GM13976 (cell line): Measurements from ENCODE around the gene GNA12.

Source experiments
- DNase-seq: peaks from one replicate; pipeline ENCODE4 v3.0.0; 2012; ENCODE audit warnings: low spot score
- in situ Hi-C: fragments of 300-500 bp; cut with MboI; formaldehyde crosslinking; loops from one replicate; pipeline ENCODE4 v1.12.0; 2022; ENCODE audit warnings: low sequenced_read_pairs, mixed read lengths, inconsistent platforms; ENCODE audit not compliant: unreplicated experiment
- TF ChIP-seq, protein P1 (sequence below): IDR thresholded peaks from 2 replicates; pipeline ENCODE4 v1.5.1; 2012; ENCODE audit warnings: borderline replicate concordance, mild to moderate bottlenecking; ENCODE audit not compliant: insufficient read depth; ENCODE audit errors: extremely low read depth, missing control alignments, control extremely low read depth

Gene GNA12

DNA sequence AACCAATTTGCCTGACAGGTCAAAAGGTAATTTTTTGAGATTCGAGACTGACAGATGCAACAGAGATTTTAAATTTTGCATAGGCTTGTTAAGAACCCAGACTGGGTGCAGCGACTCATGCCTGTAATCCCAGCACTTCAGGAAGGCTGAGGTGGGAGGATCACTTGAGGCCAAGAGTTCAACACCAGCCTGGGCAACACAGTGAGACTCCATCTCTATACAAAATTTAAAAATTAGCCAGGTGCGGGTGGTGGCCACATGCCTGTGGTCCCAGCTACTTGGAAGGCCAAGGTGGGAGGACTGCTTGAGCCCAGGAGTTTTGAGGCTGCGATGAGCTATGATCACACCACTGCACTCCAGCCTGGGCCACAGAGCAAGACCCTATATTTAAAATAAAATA is 121.5 kb downstream of the GNA12 start:
- no peak for DNase-seq
- TF ChIP-seq, protein P1, sequence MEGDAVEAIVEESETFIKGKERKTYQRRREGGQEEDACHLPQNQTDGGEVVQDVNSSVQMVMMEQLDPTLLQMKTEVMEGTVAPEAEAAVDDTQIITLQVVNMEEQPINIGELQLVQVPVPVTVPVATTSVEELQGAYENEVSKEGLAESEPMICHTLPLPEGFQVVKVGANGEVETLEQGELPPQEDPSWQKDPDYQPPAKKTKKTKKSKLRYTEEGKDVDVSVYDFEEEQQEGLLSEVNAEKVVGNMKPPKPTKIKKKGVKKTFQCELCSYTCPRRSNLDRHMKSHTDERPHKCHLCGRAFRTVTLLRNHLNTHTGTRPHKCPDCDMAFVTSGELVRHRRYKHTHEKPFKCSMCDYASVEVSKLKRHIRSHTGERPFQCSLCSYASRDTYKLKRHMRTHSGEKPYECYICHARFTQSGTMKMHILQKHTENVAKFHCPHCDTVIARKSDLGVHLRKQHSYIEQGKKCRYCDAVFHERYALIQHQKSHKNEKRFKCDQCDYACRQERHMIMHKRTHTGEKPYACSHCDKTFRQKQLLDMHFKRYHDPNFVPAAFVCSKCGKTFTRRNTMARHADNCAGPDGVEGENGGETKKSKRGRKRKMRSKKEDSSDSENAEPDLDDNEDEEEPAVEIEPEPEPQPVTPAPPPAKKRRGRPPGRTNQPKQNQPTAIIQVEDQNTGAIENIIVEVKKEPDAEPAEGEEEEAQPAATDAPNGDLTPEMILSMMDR = no peak

DNA sequence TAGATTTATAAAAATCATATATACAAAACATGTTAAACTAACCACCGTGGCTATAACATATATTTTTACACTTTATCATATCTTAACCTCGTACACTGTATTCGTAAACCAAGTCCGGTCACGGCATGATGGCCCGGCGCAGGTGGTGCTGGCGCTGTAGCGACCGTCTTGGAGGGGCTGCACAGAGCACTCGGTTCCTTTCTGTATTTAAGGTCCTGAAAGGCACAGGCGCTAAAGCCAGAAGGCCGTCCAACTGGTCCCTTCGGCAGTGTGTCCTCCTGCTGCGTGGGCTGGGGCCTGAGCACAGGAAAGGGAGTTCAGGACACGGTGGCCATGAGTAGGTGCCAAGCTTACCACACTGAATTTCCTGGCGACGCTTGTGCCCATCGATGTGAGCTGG is 122.3 kb downstream of the GNA12 start:
- in situ Hi-C loops = no loop called here
- DNase-seq = no peak

More for the DNA sequence above, 121.5 kb downstream of the GNA12 start:
- in situ Hi-C loops = no loop called here

DNA sequence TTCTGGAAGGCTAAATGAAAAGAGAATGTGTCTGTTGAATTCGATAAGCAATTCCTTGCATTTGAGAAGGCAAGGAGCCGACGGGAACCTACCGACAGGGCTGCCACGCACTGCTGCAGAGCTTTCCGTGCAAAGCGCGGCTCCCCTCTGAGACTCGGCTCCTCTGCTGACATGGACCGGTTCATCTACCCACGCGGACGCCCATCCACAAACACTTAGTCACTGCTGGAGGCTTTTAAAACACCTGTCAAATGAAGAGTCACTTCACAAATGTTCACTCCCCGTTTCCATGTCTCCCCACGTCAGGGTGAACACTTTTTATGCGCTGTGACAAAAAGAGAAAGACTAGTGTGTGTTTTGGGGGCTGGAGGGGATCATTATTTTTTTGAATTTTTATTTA is 124.1 kb downstream of the GNA12 start:
- TF ChIP-seq, protein P1 = no peak
- in situ Hi-C loops = no loop called here
- no peak for DNase-seq

More for the DNA sequence above, 122.3 kb downstream of the GNA12 start:
- TF ChIP-seq, protein P1 = no peak

DNA sequence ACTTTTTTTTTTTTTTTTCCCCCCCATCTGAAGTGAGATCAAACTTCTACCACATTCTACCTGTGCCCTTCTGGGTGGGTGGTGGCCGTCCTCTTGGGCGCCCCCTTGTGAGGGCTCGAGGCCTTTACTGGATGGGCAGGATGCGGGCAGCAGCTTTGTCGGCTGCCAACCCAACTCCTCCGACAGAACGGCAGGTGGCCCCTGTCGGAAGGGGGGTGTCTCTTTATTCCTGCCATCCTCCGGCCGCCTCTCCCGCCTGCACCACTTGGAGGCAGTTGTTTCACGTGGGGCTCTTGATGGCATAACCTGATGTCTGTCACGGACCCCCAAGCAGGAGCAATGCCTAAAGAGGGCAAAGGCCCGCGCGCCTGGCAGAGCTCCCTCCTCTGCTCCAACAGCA is 125.1 kb downstream of the GNA12 start:
- in situ Hi-C loops = no loop called here
- TF ChIP-seq, protein P1 = peak; percentile 42
- DNase-seq = peak; percentile 76

DNA sequence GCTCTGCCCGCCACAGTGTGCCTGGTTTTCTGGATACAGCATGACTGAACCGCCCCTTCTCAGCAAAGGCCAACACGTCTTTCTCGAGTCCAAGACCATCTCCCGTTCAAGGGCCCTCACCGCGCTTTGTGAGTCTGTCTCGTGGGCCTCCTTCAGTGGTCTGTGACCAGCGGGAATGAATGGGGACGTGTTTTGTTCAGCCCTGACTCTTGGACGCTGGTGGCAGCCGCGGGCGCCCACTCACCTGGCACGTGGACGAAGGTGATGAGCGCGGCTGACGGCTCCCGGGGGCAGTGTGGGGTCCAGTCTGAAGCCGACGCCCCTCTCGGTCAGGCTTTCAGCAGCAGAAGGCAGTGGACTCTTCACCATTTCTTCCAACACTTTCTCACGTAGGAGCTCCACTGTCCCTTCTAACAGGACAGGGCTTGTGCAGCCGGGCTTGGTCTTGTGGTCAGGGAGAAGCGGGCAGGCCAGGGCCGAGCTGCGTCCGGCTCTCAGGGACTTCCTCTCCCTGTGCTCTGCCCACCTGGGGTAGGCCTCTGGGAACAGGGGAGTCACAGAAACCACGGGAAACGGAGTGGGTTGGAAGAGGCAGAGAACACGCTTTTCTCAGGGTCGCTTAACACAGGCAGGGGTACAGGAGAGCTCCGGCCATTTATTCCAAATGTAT is 125.7 kb downstream of the GNA12 start:
- in situ Hi-C loops = no loop called here
- DNase-seq = no peak
- TF ChIP-seq, protein P1 = no peak

DNA sequence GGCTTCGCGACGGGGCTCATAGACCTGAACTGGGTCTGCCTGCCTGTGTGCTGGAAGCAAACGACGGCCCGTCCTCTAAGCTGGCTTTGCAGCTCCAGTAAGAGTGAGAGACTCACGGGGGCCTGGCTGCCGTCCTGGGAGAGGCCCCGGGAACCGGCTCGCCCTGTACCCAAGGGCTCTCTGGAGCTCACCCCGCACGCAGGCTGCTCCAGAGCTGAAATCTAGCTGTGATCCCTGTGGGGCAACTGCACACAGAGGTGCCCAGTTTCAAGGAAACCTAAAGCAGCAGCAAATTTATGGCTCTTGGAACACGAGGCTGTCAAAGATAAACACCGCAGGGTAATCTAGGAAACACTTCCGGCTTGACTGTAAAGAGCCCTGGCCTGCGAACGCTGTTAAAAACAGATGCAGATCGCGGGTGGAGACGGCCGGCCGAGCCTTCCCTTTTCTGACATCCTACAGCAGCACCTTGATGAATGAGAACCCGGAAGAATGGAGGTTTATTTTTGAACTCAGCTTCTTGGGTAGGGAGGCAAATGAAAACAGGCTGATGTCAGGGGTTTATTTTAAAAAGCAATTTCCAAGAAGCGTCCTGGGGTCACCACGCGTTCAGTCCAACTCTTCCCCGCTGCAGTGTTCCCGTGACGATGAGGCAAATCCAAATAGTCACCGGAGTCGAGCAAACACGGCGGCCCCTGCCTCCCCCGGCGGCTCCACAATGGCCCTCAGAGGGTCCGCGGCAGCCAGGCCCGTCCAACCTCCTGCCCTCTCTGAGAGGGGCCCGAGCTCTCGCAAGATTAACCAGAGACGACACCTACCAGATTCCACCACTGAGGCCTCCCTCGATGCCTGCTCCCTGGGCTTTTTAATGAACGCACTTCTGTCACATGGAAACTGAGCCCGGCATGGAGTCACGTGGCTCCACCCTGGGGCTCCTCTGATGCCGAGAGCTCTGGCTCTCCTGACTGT is 126.5 kb downstream of the GNA12 start:
- TF ChIP-seq, protein P1 = no peak
- no peak for DNase-seq
- in situ Hi-C loops = no loop called here
